ENCODE data around the gene PTPRM.

- no peak for TF ChIP-seq POLR2A (IDR thresholded peaks at IDR 0.05; ENCODE audit: low read depth, low read length)
- no peak for TF ChIP-seq TAF1 (IDR thresholded peaks at IDR 0.05; ENCODE audit: low read depth, low read length)
Observed at GRCh38 chr18:8348051-8348720, 781.1 kb downstream of the PTPRM start.

Measured in GM12891 (cell line).